Measurements from ENCODE around the gene RANBP10. TPM values are rescaled to one million over a fixed set of nuclear protein-coding genes. Genes with fewer than 3 reads are reported as not detected.

The RANBP10 gene
- total and polyA plus RNA-seq, 2 of the 8 experiments (the other 6 are each of a cell fraction or from before 2014, with no cell fraction given): 14.2 to 16.8 TPM

DNA sequence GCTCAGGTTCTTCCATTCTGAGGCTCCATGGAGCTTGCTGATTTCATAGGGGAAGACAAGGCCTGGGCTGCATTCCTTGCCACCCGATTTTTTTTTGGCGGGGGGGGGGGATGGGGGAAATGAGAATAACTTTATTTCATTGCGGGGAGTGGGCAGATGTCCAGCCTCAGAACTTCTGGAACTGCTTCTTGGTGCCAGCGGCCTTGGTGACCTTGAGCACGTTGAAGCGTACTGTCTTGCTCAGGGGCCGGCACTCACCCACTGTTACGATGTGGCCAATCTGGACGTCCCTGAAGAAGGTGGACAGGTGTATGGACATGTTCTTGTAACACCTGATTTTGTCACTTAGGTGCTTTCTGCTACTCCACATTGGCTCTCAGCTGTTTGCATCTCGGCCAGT is 49.4 kb upstream of the RANBP10 start:
- no peak overlapping the region for H2BK120ac ChIP-seq (replicated peaks; ENCODE audit: low read depth, low read length)
- CTCF ChIA-PET (ENCODE audit: partially characterized antibody): interaction anchor here (0.8 to 3.5 kb wide), 7 partner anchors 9 to 125 kb away, joined by 3 to 20 read pairs (median 5); partner anchors contain the start of gene NRN1L
- FAIRE-seq (no peak), DNase-seq (ENCODE audit: low read depth in 1 of 2, low spot score in 2 of 2) (no peak)
- H3K79me2 ChIP-seq (ENCODE audit: control insufficient read depth in 1 of 2, insufficient read depth in 2 of 2, low read length in 2 of 2): peaks cover 39 to 94% of the 10 kb centered on the region in 2 experiments
- H3K27ac ChIP-seq (ENCODE audit: low read depth, low read length): no peak overlapping the region
- no peak overlapping the region; the same call in 1 of the 2 replicates for H2BK12ac ChIP-seq (ENCODE audit: low read depth, low read length)
- H3K4me3 ChIP-seq (ENCODE audit: extremely low read depth in 1 of 4, insufficient read depth in 2 of 4, low read depth in 3 of 4, low read length in 4 of 4): no peak overlapping the region
- H2BK5ac ChIP-seq (ENCODE audit: low read depth, low read length): no peak overlapping the region
- H3K23me2 ChIP-seq (ENCODE audit: low read depth, low read length): no peaks in the 10 kb centered on the region
- no peak overlapping the region for H4K8ac ChIP-seq (ENCODE audit: extremely low read depth, insufficient read depth, low read length)
- H3K14ac ChIP-seq (ENCODE audit: insufficient read length): no peak overlapping the region
- no peak overlapping the region for H3K9ac ChIP-seq (replicated peaks in 1 of 4; ENCODE audit: extremely low read depth in 1 of 4, low read depth in 3 of 4, low read length in 3 of 4)
- POLR2A ChIA-PET (ENCODE audit: partially characterized antibody): interaction anchor here (0.7 to 2.9 kb wide), 7 partner anchors 8 to 196 kb away, joined by 3 to 27 read pairs (median 4); partner anchors contain the start of genes CENPT, EDC4 and NUTF2
- TF ChIP-seq RAD21 (IDR thresholded peaks at IDR 0.05 in 1 of 2, conservative IDR thresholded peaks at IDR 0.05 in 1 of 2; ENCODE audit: low read depth in 2 of 2, low read length in 2 of 2) (no peak), NANOG (IDR thresholded peaks at IDR 0.05; ENCODE audit: insufficient read depth, low read depth, low read length, poor library complexity, severe bottlenecking) (no peak)
- H4K5ac ChIP-seq (ENCODE audit: insufficient read length, low read depth, low read length): no peak overlapping the region
- WGBS, 2 experiments (ENCODE audit: extremely low coverage in 1 of 2, insufficient coverage in 1 of 2, insufficient read length in 1 of 2, insufficient replicate concordance in 2 of 2, low coverage in 1 of 2, low lambda C conversion rate in 2 of 2, missing lambda C conversion rate in 1 of 2): 92% methylated on average over 10 of the region's 10 CpGs; no CpG with 5 or more reads in 1 of the 2 experiments
- H3K56ac ChIP-seq (replicated peaks; ENCODE audit: insufficient read length, low read depth, low read length): no peak overlapping the region
- H4K20me1 ChIP-seq (replicated peaks in 1 of 2; ENCODE audit: control insufficient read depth in 1 of 2, insufficient read depth in 2 of 2, low read length in 2 of 2): peaks cover 27 to 41% of the 10 kb centered on the region in 2 experiments
- H4K91ac ChIP-seq (replicated peaks; ENCODE audit: insufficient read length, low read length): no peak overlapping the region
- H2AFZ ChIP-seq (ENCODE audit: low read length): no peak overlapping the region
- no peak overlapping the region; the same call in 1 of the 2 replicates for H3K18ac ChIP-seq (ENCODE audit: extremely low read depth, low read length)
- no peak overlapping the region; a peak in 1 of 4 replicates for H3K4me2 ChIP-seq (ENCODE audit: insufficient read depth in 1 of 2, low read depth in 2 of 2, low read length in 2 of 2)
- no peak overlapping the region for H3K4ac ChIP-seq (replicated peaks; ENCODE audit: insufficient read length, low read depth, low read length)
- H3K9me3 ChIP-seq (ENCODE audit: insufficient read depth in 2 of 2, low read depth in 1 of 2, low read length in 1 of 2): no peaks in the 10 kb centered on the region
- H3K23ac ChIP-seq (ENCODE audit: insufficient read length): no peak overlapping the region
- no peak overlapping the region for H2BK15ac ChIP-seq (ENCODE audit: low read length)
- no peak overlapping the region for H2AK5ac ChIP-seq (ENCODE audit: low read depth, low read length)
- peaks cover 8 to 15% (median 13%) of the 10 kb centered on the region in 4 experiments for H3K4me1 ChIP-seq (replicated peaks in 1 of 4; ENCODE audit: control insufficient read depth in 3 of 4, insufficient read depth in 4 of 4, low read length in 3 of 4)
- H2BK20ac ChIP-seq (ENCODE audit: low read length): 0 out of 2 replicates have a peak overlapping the region, but pooled peaks have one; percentile 61
- peaks cover 0 to 7% (median 3%) of the 10 kb centered on the region in 4 experiments; a peak in 4 of 8 replicates for H3K36me3 ChIP-seq (ENCODE audit: control insufficient read depth in 2 of 4, insufficient read depth in 4 of 4, low read length in 3 of 4)
- no peaks in the 10 kb centered on the region for H3K27me3 ChIP-seq (replicated peaks in 1 of 4; ENCODE audit: control insufficient read depth in 3 of 4, extremely low read depth in 1 of 4, insufficient read depth in 3 of 4, low read length in 3 of 4)
- peaks cover 27% of the 10 kb centered on the region for H3K79me1 ChIP-seq (ENCODE audit: low read depth, low read length)
